Peyer's patch (tissue), 4 donors: Measurements from ENCODE around the gene TBC1D13.

ENCODE experiments used
- POLR2A ChIP-seq, 2 donors: fragments of 450-650 bp; IDR thresholded peaks; one replicate each; pipeline ENCODE4 v1.5.1; 2017; ENCODE audit warnings: antibody characterized with exemption in 2 of 2, mild to moderate bottlenecking in 2 of 2, moderate library complexity in 2 of 2
- TF ChIP-seq, protein P1 (sequence below), 6 experiments: fragments of 450-650 bp in 4 of 6; fragments of 200-600 bp in 2 of 6; sonication (generic) in 1 of 6; IDR thresholded peaks; one replicate each; pipeline ENCODE4 v1.5.1; 2017 to 2019; ENCODE audit warnings: antibody characterized with exemption in 6 of 6, mild to moderate bottlenecking in 3 of 6, moderate library complexity in 1 of 6

GRCh38 chr9:128750926-128751595 is 36.0 kb upstream of the TBC1D13 start:
- TF ChIP-seq, protein P1, sequence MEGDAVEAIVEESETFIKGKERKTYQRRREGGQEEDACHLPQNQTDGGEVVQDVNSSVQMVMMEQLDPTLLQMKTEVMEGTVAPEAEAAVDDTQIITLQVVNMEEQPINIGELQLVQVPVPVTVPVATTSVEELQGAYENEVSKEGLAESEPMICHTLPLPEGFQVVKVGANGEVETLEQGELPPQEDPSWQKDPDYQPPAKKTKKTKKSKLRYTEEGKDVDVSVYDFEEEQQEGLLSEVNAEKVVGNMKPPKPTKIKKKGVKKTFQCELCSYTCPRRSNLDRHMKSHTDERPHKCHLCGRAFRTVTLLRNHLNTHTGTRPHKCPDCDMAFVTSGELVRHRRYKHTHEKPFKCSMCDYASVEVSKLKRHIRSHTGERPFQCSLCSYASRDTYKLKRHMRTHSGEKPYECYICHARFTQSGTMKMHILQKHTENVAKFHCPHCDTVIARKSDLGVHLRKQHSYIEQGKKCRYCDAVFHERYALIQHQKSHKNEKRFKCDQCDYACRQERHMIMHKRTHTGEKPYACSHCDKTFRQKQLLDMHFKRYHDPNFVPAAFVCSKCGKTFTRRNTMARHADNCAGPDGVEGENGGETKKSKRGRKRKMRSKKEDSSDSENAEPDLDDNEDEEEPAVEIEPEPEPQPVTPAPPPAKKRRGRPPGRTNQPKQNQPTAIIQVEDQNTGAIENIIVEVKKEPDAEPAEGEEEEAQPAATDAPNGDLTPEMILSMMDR (IDR thresholded peaks at IDR 0.05), result no peak
- no peak for TF ChIP-seq POLR2A (IDR thresholded peaks at IDR 0.05)
